Colonic mucosa (tissue), 4 donors: ENCODE results near the gene STK40. TPM values are rescaled to one million over a fixed set of nuclear protein-coding genes. Genes with fewer than 3 reads are reported as not detected.

Experiments used
- DNase-seq: peaks from one replicate; pipeline ENCODE4 v3.0.0-alpha.2; 2020
- H3K27ac ChIP-seq: fragments of 200-600 bp; one replicate; pipeline ENCODE4 v1.8.0; 2021
- H3K27me3 ChIP-seq: fragments of 200-600 bp; one replicate; pipeline ENCODE4 v1.8.0; 2021
- H3K36me3 ChIP-seq: fragments of 200-600 bp; one replicate; pipeline ENCODE4 v1.8.0; 2021
- H3K4me1 ChIP-seq: fragments of 200-600 bp; one replicate; pipeline ENCODE4 v1.8.0; 2021; ENCODE audit warnings: mild to moderate bottlenecking
- H3K4me3 ChIP-seq: fragments of 200-600 bp; one replicate; pipeline ENCODE4 v1.8.0; 2021
- H3K9ac ChIP-seq, 2 donors: one replicate each; pipeline ENCODE4 v1.7.0; 2013; ENCODE audit warnings: control low read depth in 2 of 2, low read depth in 2 of 2, low read length in 2 of 2
- H3K9me3 ChIP-seq: fragments of 200-600 bp; one replicate; pipeline ENCODE4 v1.8.0; 2021
- CTCF ChIP-seq: fragments of 200-600 bp; IDR thresholded peaks from one replicate; pipeline ENCODE4 v1.8.0; 2022; ENCODE audit warnings: antibody characterized with exemption, mild to moderate bottlenecking
- intact Hi-C: fragments of 100-400 bp; cut with DNase I; formaldehyde crosslinking; loops from one replicate; pipeline ENCODE4 v1.14.1; 2022
- total RNA-seq, 2 donors: library from RNA; stranded (reverse); fragmentation: NEBNext Ultra II Directional in 1 of 2; extraction: Animal tissue kit (Norgen Biotek cat#: 25700) in 1 of 2; gene quantifications; one replicate each; pipeline ENCODE4 v1.2.1, GENCODE V29; 2021
- donor health status: healthy.
- donor health status: DM: no; HTN: no; CAD: no.
- donor health status: DM: no; HTN: no; CAD: no.

Gene STK40
- total RNA-seq, 2 donors from 2014 or later = 56.6 to 69.7 TPM

- no peaks in the 10 kb centered on the region for H3K27me3 ChIP-seq
- intact Hi-C loops = no loop called here
- peaks cover 13% of the 10 kb centered on the region for H3K4me1 ChIP-seq
- DNase-seq = no peak
- H3K36me3 ChIP-seq = no peaks in the 10 kb centered on the region
- no peak overlapping the region for H3K4me3 ChIP-seq
- no peak overlapping the region for H3K27ac ChIP-seq
- no peak overlapping the region for H3K9ac ChIP-seq
- no peaks in the 10 kb centered on the region for H3K9me3 ChIP-seq
- no peak for TF ChIP-seq CTCF
These were observed 59.2 kb downstream of the STK40 start for GRCh38 chr1:36326499-36326898.

- no peaks in the 10 kb centered on the region for H3K9me3 ChIP-seq
- H3K36me3 ChIP-seq = no peaks in the 10 kb centered on the region
- H3K27ac ChIP-seq = peak overlapping the region; percentile 59
- TF ChIP-seq CTCF = no peak
- H3K9ac ChIP-seq = peak overlapping the region in 1 of 2 donors; percentile 81
- no peaks in the 10 kb centered on the region for H3K27me3 ChIP-seq
- H3K4me1 ChIP-seq = peaks cover 19% of the 10 kb centered on the region
- no peak overlapping the region for H3K4me3 ChIP-seq
- DNase-seq = no peak
- intact Hi-C loops = no loop called here
These were observed 61.4 kb downstream of the STK40 start for GRCh38 chr1:36324353-36324703.

GRCh38 chr1:36323636-36324352 is 61.9 kb downstream of the STK40 start, which contains the start of gene EVA1B:
Gene EVA1B, minus strand, starts transcription at chr1:36323645. Its CDS starts 608 bp downstream, at chr1:36323037.
- DNase-seq = peak; percentile 75
- Histone ChIP-seq H3K36me3 (no peaks in the 10 kb centered on the region), H3K27me3 (no peaks in the 10 kb centered on the region), H3K9ac (peak within 1 kb of the TSS; percentile 70 to 81), H3K4me3 (peak within 1 kb of the TSS; percentile 39), H3K27ac (peak within 1 kb of the TSS; percentile 59), H3K4me1 (peaks cover 16% of the 10 kb centered on the region), H3K9me3 (no peaks in the 10 kb centered on the region)
- intact Hi-C loops = no loop called here
- TF ChIP-seq CTCF = no peak

- H3K9ac ChIP-seq = peak overlapping the region; percentile 46 to 70
These were observed 62.7 kb downstream of the STK40 start for GRCh38 chr1:36322786-36323635.

More at GRCh38 chr1:36322786-36323635, 62.7 kb downstream of the STK40 start:
- no peaks in the 10 kb centered on the region for H3K9me3 ChIP-seq
- TF ChIP-seq CTCF = no peak
- no peaks in the 10 kb centered on the region for H3K27me3 ChIP-seq
- DNase-seq = peak; percentile 45
- peaks cover 14% of the 10 kb centered on the region for H3K4me1 ChIP-seq
- intact Hi-C loops = no loop called here
- peak overlapping the region; percentile 39 for H3K4me3 ChIP-seq
- peak overlapping the region; percentile 59 for H3K27ac ChIP-seq
- no peaks in the 10 kb centered on the region for H3K36me3 ChIP-seq
